ENCODE results near the gene INF2. TPM values are rescaled to one million over a fixed set of nuclear protein-coding genes. Genes with fewer than 3 reads are reported as not detected.
A peak's percentile ranks its signal among the peaks of the same experiment; 100 is the strongest.

The INF2 gene
- total RNA-seq, 4 donors from 2014 or later, result 50.9 to 104 (median 87.5) TPM

GRCh38 chr14:104732931-104733681, 43.7 kb downstream of the INF2 start:
- TF ChIP-seq CTCF (IDR thresholded peaks at IDR 0.05), result no peak
- ATAC-seq (ENCODE audit: low FRiP score), result no peak
- no peak for DNase-seq (ENCODE audit: low spot score)

- no peak for DNase-seq (ENCODE audit: low spot score)
- TF ChIP-seq CTCF (IDR thresholded peaks at IDR 0.05), result no peak
- no peak for ATAC-seq (ENCODE audit: low FRiP score)
These were observed 44.7 kb downstream of the INF2 start for GRCh38 chr14:104734051-104734587.

- no peak for DNase-seq (ENCODE audit: low spot score)
- no peak for ATAC-seq (ENCODE audit: low FRiP score)
- TF ChIP-seq CTCF (IDR thresholded peaks at IDR 0.05), result no peak
These were observed 45.2 kb downstream of the INF2 start for GRCh38 chr14:104734601-104734990.

GRCh38 chr14:104734991-104735779, 45.8 kb downstream of the INF2 start:
- no peak for DNase-seq (ENCODE audit: low spot score)
- no peak for ATAC-seq (ENCODE audit: low FRiP score)
- TF ChIP-seq CTCF (IDR thresholded peaks at IDR 0.05), result no peak

- TF ChIP-seq CTCF (IDR thresholded peaks at IDR 0.05), result no peak
- no peak for DNase-seq (ENCODE audit: low spot score)
These were observed 46.6 kb downstream of the INF2 start for GRCh38 chr14:104735830-104736642.

GRCh38 chr14:104738375-104739019, 49.1 kb downstream of the INF2 start:
- ATAC-seq (ENCODE audit: low FRiP score), result no peak
- DNase-seq (ENCODE audit: low spot score), result no peak
- TF ChIP-seq CTCF (IDR thresholded peaks at IDR 0.05), result no peak

More at GRCh38 chr14:104735830-104736642, 46.6 kb downstream of the INF2 start:
- peak; percentile 45 for ATAC-seq (ENCODE audit: low FRiP score)

Measured in omental fat pad (tissue), 4 donors.